ENCODE data around the gene NEDD4.

DNA sequence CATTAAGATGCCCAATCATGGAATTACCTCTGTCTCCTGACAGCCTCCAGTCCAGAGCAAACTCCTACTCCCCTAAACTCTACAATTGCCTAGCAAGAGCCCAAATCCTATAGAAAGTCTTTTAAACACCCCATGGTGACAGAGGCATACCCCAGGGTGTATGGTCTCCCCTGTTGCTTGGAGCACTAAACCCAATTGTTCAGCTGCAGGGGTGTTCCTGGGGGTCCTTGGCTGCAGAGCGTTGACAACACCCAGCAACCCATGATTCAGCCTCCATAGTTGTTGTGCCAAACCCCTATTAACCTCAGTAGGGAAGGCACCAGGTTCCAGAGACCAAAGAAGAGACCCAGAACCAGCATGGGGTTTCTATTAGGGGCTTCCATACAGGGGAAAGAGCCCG, 41.8 kb upstream of the NEDD4 start:
- TF ChIP-seq YY1 (IDR thresholded peaks at IDR 0.05; ENCODE audit: insufficient read depth, insufficient read length) (no peak), SUZ12 (IDR thresholded peaks at IDR 0.05; ENCODE audit: extremely low read depth, insufficient read depth, insufficient read length) (no peak), ZNF274 (IDR thresholded peaks at IDR 0.05; ENCODE audit: low read depth, low read length) (no peak)
